Esophagus squamous epithelium (tissue), 4 donors: ENCODE measurements around the gene OR10C1.

Experiments used
- CTCF ChIP-seq, 6 experiments: fragments of 450-650 bp in 4 of 6; fragments of 200-600 bp in 2 of 6; sonication (generic) in 2 of 6; IDR thresholded peaks; one replicate each; pipeline ENCODE4 v1.5.1; 2016 to 2019; ENCODE audit warnings: antibody characterized with exemption in 6 of 6, mild to moderate bottlenecking in 4 of 6, moderate library complexity in 4 of 6
- POLR2A ChIP-seq, 4 donors: fragments of 450-650 bp; IDR thresholded peaks; one replicate each; pipeline ENCODE4 v1.6.1; 2017; ENCODE audit warnings: antibody characterized with exemption in 4 of 4, mild to moderate bottlenecking in 4 of 4, moderate library complexity in 3 of 4

GRCh38 chr6:29395331-29395730 is 43.8 kb upstream of the OR10C1 start, which contains the start of gene OR12D2:
- TF ChIP-seq CTCF (IDR thresholded peaks at IDR 0.05) (no peak), POLR2A (IDR thresholded peaks at IDR 0.05) (no peak)
